Kidney (tissue), 14 donors: ENCODE measurements around the gene EBF3. TPM values are rescaled to one million over a fixed set of nuclear protein-coding genes. Genes with fewer than 3 reads are reported as not detected.
A peak's percentile ranks its signal among the peaks of the same experiment; 100 is the strongest.

Experiments used
- DNase-seq, 5 donors: peaks; one replicate each; pipeline ENCODE4 v3.0.0-alpha.2; 2013 to 2020
- FAIRE-seq: peaks from 2 replicates; lab custom pipeline; 2012; peaks lifted over from hg19 to GRCh38; lab: Jason Lieb, UNC
- H3K27ac ChIP-seq, 2 donors: one replicate each; pipeline ENCODE4 v1.7.0; 2013; ENCODE audit warnings: low read depth in 2 of 2, low read length in 2 of 2, inconsistent platforms in 1 of 2
- H3K27me3 ChIP-seq: one replicate; pipeline ENCODE4 v1.7.1; 2013; ENCODE audit warnings: low read length, inconsistent platforms; ENCODE audit not compliant: control insufficient read depth, insufficient read depth
- H3K36me3 ChIP-seq, 3 donors: one replicate each; pipeline versions ENCODE4 v1.7.0 to v1.7.1; 2013; ENCODE audit warnings: low read length in 3 of 3, control low read depth in 1 of 3, inconsistent platforms in 1 of 3; ENCODE audit not compliant: insufficient read depth in 3 of 3, control insufficient read depth in 2 of 3
- H3K4me1 ChIP-seq, 3 donors: one replicate each; pipeline versions ENCODE4 v1.7.0 to v1.7.1; 2013; ENCODE audit warnings: low read length in 3 of 3, inconsistent platforms in 1 of 3, low read depth in 1 of 3; ENCODE audit not compliant: control insufficient read depth in 2 of 3, insufficient read depth in 2 of 3
- H3K4me3 ChIP-seq, 3 donors: one replicate each; pipeline versions ENCODE4 v1.7.0 to v1.8.1; 2013; ENCODE audit warnings: low read length in 3 of 3, control low read depth in 1 of 3, inconsistent platforms in 1 of 3
- H3K9ac ChIP-seq, 3 donors: one replicate each; pipeline versions ENCODE4 v1.7.0 to v1.7.1; 2013; ENCODE audit warnings: low read length in 3 of 3, control low read depth in 1 of 3, inconsistent platforms in 1 of 3
- H3K9me3 ChIP-seq, 3 donors: one replicate each; pipeline versions ENCODE4 v1.7.0 to v1.7.1; 2013; ENCODE audit warnings: low read length in 3 of 3, control low read depth in 1 of 3, inconsistent platforms in 1 of 3; ENCODE audit not compliant: control insufficient read depth in 2 of 3, insufficient read depth in 1 of 3
- intact Hi-C: fragments of 100-400 bp; cut with DNase I; formaldehyde crosslinking; loops from one replicate; pipeline ENCODE4 v1.11.1; 2022
- polyA plus RNA-seq: library from polyadenylated mRNA; stranded (reverse); fragments of 350-450 nt; fragmentation: Illumina TruSeq; extraction: RNeasy Lipid Tissue Mini Kit (QIAGEN cat#74804); gene quantifications from one replicate; pipeline ENCODE4 v1.2.3, GENCODE V29; 2014; ENCODE audit warnings: low read depth, low replicate concordance; ENCODE audit not compliant: insufficient read depth
- total RNA-seq: library from RNA; stranded (reverse); fragmentation: NEBNext Ultra II Directional; extraction: Animal tissue kit (Norgen Biotek cat#: 25700); gene quantifications from one replicate; pipeline ENCODE4 v1.2.1, GENCODE V29; 2021
- TF ChIP-seq, protein P1 (sequence below): IDR thresholded peaks from 3 replicates; pipeline ENCODE4 v1.5.1; 2012; ENCODE audit warnings: mild to moderate bottlenecking, moderate library complexity, borderline replicate concordance; ENCODE audit not compliant: insufficient read depth; ENCODE audit errors: extremely low read depth
- donor health status: control.
- donor health status: control.
- donor health status: control.
- donor health status: control.
- donor health status: control.
- donor health status: DM: yes; HTN: yes; CAD: no.
- donor health status: Normal renal cell carcinoma (clear cell type).

The EBF3 gene
- total and polyA plus RNA-seq, 2 donors from 2014 or later: 0.09 to 0.98 TPM

DNA sequence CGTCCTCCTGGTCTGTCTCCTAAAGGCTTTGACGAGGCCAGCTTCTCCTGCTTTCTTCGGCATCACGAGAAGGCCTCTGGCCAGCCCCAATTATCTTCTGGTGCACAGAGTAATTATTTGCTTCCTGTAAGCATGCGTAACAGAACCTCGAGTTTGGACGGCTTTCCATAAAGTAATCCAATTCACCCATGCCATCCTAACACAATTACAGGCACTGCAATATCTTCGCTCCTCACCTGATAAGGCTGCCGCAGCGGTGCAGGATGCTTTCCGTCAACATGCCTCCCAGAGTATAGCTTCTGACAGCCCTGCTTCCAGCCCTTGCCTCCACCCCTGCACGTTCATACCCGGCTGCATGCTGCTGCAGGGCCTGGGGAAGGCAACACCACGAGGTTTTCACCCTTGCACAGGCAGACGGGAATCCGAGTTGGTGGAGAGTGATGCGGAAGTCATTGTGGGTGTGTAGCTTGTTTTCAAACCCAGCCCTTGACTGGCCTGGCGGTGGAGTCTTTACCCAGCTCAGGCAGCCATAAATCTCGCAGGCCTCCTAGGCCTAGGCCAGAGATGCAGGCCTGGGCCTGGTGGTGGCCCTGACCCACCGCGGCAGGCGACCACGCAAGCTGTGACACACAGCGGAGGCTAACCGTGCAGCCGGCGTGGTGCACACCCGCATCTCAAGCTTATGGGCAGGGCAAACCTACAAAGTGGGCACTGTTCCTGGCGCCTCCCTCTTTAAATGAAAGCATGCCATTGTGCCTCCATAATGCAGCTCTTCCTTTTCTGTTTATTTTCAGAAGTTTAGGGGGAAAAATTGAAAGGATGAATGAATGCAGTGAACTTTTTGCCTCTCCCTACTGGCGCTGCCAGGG, 12.7 kb downstream of the EBF3 start:
- no peaks in the 10 kb centered on the region for H3K36me3 ChIP-seq
- H3K27ac ChIP-seq: no peak overlapping the region
- FAIRE-seq: no peak
- H3K9me3 ChIP-seq: no peaks in the 10 kb centered on the region
- no peaks in the 10 kb centered on the region for H3K4me1 ChIP-seq
- intact Hi-C loops: no loop called here
- no peak for DNase-seq
- no peak overlapping the region for H3K4me3 ChIP-seq
- no peak overlapping the region for H3K9ac ChIP-seq
- TF ChIP-seq, protein P1, sequence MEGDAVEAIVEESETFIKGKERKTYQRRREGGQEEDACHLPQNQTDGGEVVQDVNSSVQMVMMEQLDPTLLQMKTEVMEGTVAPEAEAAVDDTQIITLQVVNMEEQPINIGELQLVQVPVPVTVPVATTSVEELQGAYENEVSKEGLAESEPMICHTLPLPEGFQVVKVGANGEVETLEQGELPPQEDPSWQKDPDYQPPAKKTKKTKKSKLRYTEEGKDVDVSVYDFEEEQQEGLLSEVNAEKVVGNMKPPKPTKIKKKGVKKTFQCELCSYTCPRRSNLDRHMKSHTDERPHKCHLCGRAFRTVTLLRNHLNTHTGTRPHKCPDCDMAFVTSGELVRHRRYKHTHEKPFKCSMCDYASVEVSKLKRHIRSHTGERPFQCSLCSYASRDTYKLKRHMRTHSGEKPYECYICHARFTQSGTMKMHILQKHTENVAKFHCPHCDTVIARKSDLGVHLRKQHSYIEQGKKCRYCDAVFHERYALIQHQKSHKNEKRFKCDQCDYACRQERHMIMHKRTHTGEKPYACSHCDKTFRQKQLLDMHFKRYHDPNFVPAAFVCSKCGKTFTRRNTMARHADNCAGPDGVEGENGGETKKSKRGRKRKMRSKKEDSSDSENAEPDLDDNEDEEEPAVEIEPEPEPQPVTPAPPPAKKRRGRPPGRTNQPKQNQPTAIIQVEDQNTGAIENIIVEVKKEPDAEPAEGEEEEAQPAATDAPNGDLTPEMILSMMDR: no peak
- H3K27me3 ChIP-seq: peaks cover 13% of the 10 kb centered on the region

DNA sequence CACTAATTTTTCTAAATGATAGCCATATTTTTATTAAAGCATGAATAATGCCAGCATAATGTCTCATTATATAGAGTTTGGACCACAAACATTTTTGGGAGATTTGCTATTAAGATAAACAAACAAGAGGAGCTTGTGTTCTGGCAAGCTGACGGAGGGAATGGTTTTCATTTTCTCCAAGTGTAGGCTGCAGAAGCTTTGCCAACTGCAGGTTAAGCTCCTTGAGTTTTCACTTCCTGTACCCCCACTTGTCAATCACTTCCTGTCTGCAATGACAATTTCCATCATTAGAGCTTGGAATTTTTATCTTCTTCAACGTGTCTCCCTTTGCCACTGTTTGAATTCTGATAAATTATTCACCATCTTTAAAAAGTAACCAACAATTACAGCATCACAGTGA, 13.4 kb downstream of the EBF3 start:
- H3K27ac ChIP-seq: no peak overlapping the region
- TF ChIP-seq, protein P1: no peak
- H3K9me3 ChIP-seq: no peaks in the 10 kb centered on the region
- intact Hi-C loops: no loop called here
- H3K27me3 ChIP-seq: peaks cover 7% of the 10 kb centered on the region
- no peak for DNase-seq
- H3K36me3 ChIP-seq: no peaks in the 10 kb centered on the region
- FAIRE-seq: no peak
- H3K4me3 ChIP-seq: no peak overlapping the region
- no peak overlapping the region for H3K9ac ChIP-seq
- H3K4me1 ChIP-seq: no peaks in the 10 kb centered on the region

DNA sequence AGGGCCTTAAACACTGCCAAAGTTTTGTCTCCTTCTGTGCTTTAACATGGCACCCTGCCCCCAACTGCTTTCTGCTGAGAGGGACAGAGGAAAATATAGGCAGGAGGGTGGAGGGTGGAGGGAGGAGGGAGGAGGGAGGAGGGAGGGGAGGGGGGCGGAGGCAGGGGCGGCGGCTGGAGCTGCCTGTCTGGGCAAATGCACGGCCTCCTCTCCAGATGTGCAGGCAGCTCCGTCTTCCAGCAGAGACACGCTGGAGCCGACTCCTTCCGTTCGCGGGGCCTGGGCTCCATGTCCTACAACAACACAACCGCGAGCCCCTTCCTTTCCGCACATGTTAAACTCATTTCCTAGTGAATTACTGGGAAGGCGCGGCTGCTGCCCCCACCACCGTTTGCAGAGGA, 14.2 kb downstream of the EBF3 start:
- intact Hi-C loops: no loop called here
- H3K9me3 ChIP-seq: no peaks in the 10 kb centered on the region
- peaks cover 5% of the 10 kb centered on the region for H3K27me3 ChIP-seq
- TF ChIP-seq, protein P1: no peak
- no peak overlapping the region for H3K9ac ChIP-seq
- H3K4me1 ChIP-seq: no peaks in the 10 kb centered on the region
- FAIRE-seq: no peak
- no peak overlapping the region for H3K27ac ChIP-seq
- H3K36me3 ChIP-seq: no peaks in the 10 kb centered on the region
- no peak overlapping the region for H3K4me3 ChIP-seq
- peak; percentile 78 to 86 (median 82) for DNase-seq

DNA sequence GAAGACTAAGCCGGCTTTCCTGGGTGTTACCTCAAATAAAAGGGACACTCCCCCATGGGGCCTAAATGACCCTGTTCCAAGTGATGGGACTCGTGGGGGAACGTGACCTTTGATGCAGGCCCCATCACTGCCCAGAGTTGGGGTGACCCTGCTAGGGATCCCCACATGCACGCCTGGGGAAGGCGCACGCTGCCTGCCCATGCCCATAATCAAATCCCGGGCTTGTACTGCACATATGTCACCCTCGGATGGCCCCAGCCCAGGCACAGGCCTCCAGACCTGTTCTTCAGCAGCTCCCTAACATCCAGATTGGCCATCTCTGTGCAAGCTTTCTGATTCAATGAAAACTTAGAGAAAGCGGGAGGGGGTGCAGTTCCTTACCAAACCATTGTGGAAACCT, 14.7 kb downstream of the EBF3 start:
- H3K36me3 ChIP-seq: no peaks in the 10 kb centered on the region
- no peaks in the 10 kb centered on the region for H3K9me3 ChIP-seq
- TF ChIP-seq, protein P1: no peak
- DNase-seq: no peak
- intact Hi-C loops: no loop called here
- no peaks in the 10 kb centered on the region for H3K4me1 ChIP-seq
- no peak overlapping the region for H3K9ac ChIP-seq
- H3K27me3 ChIP-seq: peaks cover 5% of the 10 kb centered on the region
- H3K27ac ChIP-seq: no peak overlapping the region
- FAIRE-seq: no peak
- no peak overlapping the region for H3K4me3 ChIP-seq
